GM21717 (cell line): ENCODE data around the gene ALAS1.

Source experiments
- ATAC-seq: cut with Tn5 transposase; IDR thresholded peaks from one replicate; pipeline ENCODE4 v1.9.1; 2021; ENCODE audit warnings: mild to moderate bottlenecking, moderate library complexity; ENCODE audit not compliant: unreplicated experiment

ALAS1 gene

GRCh38 chr3:52248165-52248541 lies 50.2 kb downstream of the ALAS1 start:
- ATAC-seq, result no peak

- ATAC-seq, result no peak
Observed at GRCh38 chr3:52248816-52249547, 51.0 kb downstream of the ALAS1 start.

- ATAC-seq, result no peak
Observed at GRCh38 chr3:52249683-52250082, 51.7 kb downstream of the ALAS1 start.

GRCh38 chr3:52250122-52250521 lies 52.2 kb downstream of the ALAS1 start:
- ATAC-seq, result no peak

GRCh38 chr3:52253314-52254304 lies 55.6 kb downstream of the ALAS1 start:
- peak; percentile 83 for ATAC-seq

GRCh38 chr3:52254608-52255007 lies 56.6 kb downstream of the ALAS1 start:
- ATAC-seq, result no peak

GRCh38 chr3:52256159-52256558 lies 58.2 kb downstream of the ALAS1 start:
- ATAC-seq, result no peak

GRCh38 chr3:52256622-52257021 lies 58.7 kb downstream of the ALAS1 start:
- ATAC-seq, result no peak

GRCh38 chr3:52257911-52258310 lies 60.0 kb downstream of the ALAS1 start:
- no peak for ATAC-seq

GRCh38 chr3:52259035-52259434 lies 61.1 kb downstream of the ALAS1 start:
- ATAC-seq, result no peak

GRCh38 chr3:52259448-52259847 lies 61.5 kb downstream of the ALAS1 start:
- no peak for ATAC-seq

- ATAC-seq, result no peak
Observed at GRCh38 chr3:52262447-52262846, 64.5 kb downstream of the ALAS1 start.
